Astrocyte (in vitro differentiated cells and primary cell): Measurements from ENCODE around the gene WWP2.

Experiments
- EZH2 ChIP-seq: IDR thresholded peaks from 2 replicates; pipeline ENCODE4 v1.6.1; 2012; ENCODE audit warnings: mild to moderate bottlenecking, low read length, inconsistent platforms; ENCODE audit not compliant: insufficient read depth
- TF ChIP-seq, protein P1 (sequence below): IDR thresholded peaks from 2 replicates; pipeline ENCODE4 v1.5.1; 2011; ENCODE audit warnings: low read depth, mild to moderate bottlenecking, inconsistent platforms, low read length, moderate library complexity; ENCODE audit not compliant: insufficient read depth

DNA sequence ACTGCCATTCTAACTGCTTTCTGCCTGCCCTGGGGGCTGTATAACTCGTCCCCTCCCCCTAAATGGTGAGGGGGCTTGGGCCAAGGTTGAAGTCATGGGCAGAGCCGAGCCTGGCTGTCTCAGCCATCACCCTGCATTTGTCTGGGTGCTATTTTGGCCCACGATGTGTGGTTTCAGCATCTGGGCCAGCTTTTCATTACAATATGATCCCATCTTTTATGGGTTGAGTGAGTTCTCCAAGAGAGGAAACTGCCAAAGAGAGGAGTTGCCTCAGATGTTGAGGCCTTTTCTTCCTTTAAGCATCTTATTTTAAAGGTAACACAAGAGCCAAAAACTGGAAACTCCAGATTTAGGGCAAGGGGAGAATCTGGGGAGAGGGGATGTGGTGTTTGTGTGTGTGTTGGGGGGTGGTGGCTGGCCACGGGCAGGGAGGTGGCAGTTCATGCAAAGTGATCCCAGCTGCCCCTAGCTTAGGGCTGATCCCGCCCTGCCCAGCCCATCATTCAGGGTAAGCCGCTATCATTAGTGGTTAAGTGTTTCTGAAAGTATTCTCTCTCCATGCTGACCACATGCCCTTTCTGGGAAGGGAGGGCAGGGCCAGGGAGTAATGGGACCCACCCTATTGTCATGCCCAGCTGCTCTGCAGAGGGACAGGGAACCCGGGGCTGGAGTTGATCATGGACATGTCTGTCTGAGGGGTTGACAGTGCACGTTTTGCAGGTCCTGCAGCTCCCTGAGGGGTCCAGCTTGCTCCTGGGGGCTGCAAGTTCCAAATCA is 105.8 kb downstream of the WWP2 start:
- TF ChIP-seq, protein P1, sequence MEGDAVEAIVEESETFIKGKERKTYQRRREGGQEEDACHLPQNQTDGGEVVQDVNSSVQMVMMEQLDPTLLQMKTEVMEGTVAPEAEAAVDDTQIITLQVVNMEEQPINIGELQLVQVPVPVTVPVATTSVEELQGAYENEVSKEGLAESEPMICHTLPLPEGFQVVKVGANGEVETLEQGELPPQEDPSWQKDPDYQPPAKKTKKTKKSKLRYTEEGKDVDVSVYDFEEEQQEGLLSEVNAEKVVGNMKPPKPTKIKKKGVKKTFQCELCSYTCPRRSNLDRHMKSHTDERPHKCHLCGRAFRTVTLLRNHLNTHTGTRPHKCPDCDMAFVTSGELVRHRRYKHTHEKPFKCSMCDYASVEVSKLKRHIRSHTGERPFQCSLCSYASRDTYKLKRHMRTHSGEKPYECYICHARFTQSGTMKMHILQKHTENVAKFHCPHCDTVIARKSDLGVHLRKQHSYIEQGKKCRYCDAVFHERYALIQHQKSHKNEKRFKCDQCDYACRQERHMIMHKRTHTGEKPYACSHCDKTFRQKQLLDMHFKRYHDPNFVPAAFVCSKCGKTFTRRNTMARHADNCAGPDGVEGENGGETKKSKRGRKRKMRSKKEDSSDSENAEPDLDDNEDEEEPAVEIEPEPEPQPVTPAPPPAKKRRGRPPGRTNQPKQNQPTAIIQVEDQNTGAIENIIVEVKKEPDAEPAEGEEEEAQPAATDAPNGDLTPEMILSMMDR, result no peak
- no peak for TF ChIP-seq EZH2
